ENCODE results near the gene MBNL3.
"Not testable (repeated sequence)": the region's sequence is repeated elsewhere in the genome, so short reads cannot be mapped to it uniquely, and the experiment has no call there.

Gene MBNL3

GRCh38 chrX:132367984-132368383 lies 120.9 kb downstream of the MBNL3 start:
- no peak for DNase-seq

- no peak for DNase-seq
Measured at GRCh38 chrX:132367314-132367713, 121.5 kb downstream of the MBNL3 start.

- DNase-seq = no peak
Measured at GRCh38 chrX:132365490-132365889, 123.3 kb downstream of the MBNL3 start.

GRCh38 chrX:132364313-132364712 lies 124.5 kb downstream of the MBNL3 start:
- no peak for DNase-seq

GRCh38 chrX:132353430-132353829 lies 135.4 kb downstream of the MBNL3 start:
- no peak for DNase-seq

- no peak for DNase-seq
Measured at GRCh38 chrX:132336172-132336571, 152.7 kb downstream of the MBNL3 start.

- no peak for DNase-seq
Measured at GRCh38 chrX:132333351-132333750, 155.5 kb downstream of the MBNL3 start.

GRCh38 chrX:132331532-132331931 lies 157.3 kb downstream of the MBNL3 start:
- DNase-seq = no peak

- DNase-seq = no peak
Measured at GRCh38 chrX:132331000-132331399, 157.8 kb downstream of the MBNL3 start.

- no peak for DNase-seq
Measured at GRCh38 chrX:132330156-132330729, 158.6 kb downstream of the MBNL3 start.

- not testable (repeated sequence) for DNase-seq
Measured at GRCh38 chrX:132326960-132327359, 161.9 kb downstream of the MBNL3 start.
